HG02763 (cell line): ENCODE measurements around the gene SCIN.
"Not testable (repeated sequence)": the region's sequence is repeated elsewhere in the genome, so short reads cannot be mapped to it uniquely, and the experiment has no call there.

Source experiments
- ATAC-seq: cut with Tn5 transposase; IDR thresholded peaks from one replicate; pipeline ENCODE4 v1.9.1; 2021; ENCODE audit warnings: mild to moderate bottlenecking, moderate library complexity; ENCODE audit not compliant: unreplicated experiment

SCIN gene

DNA sequence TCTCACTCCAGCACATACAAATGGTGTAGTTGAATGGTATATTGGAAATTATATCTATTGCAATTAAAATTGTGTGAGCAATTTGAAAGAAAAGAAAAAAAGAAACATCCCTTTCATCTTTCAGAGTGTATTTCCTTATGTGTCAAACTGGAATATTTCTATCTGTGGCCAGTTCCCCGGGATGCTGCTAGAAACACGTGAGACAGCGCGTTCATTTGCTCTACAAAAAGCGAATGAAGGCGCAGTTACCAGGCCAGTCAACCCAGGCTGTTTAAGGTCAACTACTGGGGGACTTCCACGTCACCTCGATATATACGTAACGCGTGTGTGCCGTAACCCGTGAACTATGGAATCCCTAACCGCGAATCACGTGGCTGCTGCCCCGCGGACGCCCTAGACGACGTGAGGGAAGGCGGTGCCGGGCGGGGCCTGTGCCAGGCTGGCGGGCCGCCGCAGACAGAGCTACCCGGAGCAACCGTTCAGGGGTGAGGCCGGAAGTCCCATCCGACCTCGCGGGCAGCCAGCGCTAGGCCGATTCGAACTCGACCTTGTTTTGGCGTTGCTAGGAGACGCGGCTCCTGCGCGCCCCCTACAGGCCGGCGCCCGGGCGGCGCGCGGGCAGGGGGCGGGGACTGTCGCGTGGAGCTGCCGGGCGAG lies 115.8 kb downstream of the SCIN start:
- ATAC-seq = peak; percentile 85

GRCh38 chr7:12686891-12687717 lies 116.6 kb downstream of the SCIN start, which contains the start of gene ARL4A:
Gene ARL4A (plus strand): TSS chr7:12687633. CDS start chr7:12688255, 622 bp downstream.
- peak; percentile 86 for ATAC-seq

GRCh38 chr7:12687718-12688171 lies 117.2 kb downstream of the SCIN start:
- peak; percentile 0 for ATAC-seq

GRCh38 chr7:12688485-12689170 lies 118.1 kb downstream of the SCIN start:
- not testable (repeated sequence) for ATAC-seq

- no peak for ATAC-seq
These were observed 118.9 kb downstream of the SCIN start for GRCh38 chr7:12689451-12689850.

DNA sequence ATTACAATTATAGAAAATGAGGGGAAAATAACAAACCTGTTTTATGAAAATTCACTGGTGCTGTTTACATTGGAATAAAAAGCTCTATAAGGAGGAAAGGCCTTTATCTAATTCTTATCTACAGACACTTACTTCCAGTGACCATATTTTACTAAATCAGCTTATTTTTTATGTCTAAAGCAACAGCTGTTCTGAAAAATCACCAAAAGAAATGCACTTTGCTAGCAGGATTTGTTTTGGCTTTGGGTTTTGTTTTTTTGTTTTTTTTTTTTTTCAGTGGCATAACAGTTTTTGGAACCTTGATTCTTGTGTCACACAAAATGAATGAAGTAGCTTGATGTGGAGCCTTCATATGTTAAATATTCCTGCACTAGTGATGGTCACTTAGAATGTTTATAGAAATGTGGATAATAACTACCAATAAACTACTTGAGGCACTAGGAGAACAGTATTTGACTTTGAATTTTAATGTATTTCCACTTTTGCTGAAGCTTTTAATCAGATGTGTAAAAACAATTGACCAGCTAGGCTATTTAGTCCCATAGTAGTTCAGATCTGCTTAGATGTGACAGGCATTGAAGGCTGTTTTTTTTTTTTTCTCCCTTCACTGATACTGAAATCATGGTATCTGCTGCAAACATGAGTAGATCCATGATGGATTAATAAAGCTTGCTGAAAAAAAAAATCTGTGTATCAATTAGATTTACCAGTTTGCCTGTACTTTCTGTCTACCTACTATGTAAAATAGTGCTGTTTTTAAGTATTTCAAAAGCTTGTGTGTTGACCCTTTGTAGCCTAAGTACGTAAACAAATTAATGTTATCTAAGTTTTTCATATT lies 119.7 kb downstream of the SCIN start:
- ATAC-seq = no peak

GRCh38 chr7:12691388-12691787 lies 120.9 kb downstream of the SCIN start:
- ATAC-seq = not testable (repeated sequence)

DNA sequence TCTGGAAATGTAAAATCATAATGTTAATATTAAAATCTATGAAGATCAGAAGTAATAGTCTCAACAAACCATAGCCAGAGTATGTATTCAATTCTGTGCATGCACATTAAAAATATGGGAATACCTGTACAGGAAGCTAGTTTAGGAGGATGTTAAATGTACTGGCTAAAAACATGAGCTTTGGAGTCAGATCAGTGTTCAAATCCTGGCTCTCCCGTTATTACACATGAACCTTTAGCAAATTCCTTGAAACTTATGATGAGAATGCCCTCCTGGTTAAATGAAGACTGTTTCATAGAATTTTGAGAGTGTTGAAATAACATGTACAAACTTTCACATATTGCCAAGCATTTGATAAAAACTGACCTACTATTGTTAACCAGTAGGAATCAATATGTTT lies 121.5 kb downstream of the SCIN start:
- no peak for ATAC-seq

DNA sequence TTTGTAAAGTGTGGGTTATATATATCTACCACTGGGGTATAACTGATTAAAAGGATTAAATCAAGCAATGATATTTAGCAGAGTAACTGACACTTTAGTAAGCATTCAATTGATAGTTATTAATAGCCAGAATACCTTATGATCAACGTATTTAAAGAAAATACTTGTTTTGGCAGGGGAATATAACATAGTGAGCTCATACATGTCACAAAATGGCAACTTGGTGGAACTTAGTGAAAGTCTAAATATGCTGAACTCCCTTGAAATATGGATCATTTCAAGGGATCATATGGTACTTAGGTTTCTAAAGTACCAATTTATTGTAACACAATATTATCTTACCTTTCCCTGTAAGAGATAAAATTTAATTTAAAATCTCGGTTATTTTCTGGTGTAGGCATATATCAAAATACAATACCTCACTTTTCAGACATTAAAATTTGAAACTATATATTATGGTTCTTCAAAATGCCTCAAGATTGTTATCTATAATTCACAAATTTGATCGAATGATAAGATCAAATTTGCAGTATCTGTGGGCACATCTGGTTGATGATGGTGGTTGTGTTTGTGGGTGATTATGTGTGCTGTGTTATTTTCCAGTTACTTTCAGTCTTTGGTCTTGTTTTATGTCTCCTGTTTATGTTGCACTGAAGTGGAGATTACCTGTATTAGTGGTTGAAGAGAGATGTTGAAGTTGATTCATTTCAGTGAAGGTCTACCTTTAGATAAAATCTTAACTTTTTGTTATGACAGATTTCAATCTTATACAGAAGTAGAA lies 122.1 kb downstream of the SCIN start:
- no peak for ATAC-seq

GRCh38 chr7:12694817-12695216 lies 124.3 kb downstream of the SCIN start:
- ATAC-seq = no peak

DNA sequence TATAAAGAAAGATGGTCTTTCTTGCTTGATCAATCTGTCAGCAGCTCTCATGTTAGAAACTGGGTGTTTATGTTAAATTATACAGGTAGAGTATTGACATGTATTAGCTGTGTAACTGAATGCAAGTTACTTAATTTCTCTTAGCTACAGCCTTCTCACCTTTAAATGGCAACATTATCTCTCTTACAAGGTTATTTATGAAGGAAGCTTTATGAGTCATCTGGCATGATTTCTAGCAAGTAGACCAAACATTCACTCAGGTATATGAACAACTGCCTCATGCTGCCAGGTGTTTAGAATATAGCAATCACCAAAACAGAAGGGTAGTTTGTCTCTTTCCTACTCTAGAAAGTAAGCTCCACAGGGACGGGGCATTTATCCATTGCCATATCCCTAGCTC lies 125.4 kb downstream of the SCIN start:
- ATAC-seq = no peak

- no peak for ATAC-seq
These were observed 128.8 kb downstream of the SCIN start for GRCh38 chr7:12699299-12699698.

DNA sequence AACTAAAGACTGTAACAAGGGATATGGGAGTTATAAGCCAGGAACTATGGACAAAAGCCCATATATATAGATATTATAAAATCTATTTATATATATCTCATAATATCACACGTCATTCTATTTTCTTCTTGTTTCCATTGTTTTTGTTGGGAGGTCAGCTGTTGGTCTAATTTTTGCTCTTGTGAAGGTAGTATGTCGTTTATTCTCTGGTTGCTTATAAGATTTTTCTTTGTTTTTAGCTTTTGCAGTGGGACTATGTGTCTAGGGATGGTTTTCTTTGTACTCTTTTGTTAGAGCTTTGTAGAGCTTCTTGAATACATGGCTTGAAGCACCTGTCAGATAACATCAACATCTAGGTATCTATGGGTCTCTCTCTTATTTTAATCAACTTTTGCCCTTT lies 130.9 kb downstream of the SCIN start:
- no peak for ATAC-seq

DNA sequence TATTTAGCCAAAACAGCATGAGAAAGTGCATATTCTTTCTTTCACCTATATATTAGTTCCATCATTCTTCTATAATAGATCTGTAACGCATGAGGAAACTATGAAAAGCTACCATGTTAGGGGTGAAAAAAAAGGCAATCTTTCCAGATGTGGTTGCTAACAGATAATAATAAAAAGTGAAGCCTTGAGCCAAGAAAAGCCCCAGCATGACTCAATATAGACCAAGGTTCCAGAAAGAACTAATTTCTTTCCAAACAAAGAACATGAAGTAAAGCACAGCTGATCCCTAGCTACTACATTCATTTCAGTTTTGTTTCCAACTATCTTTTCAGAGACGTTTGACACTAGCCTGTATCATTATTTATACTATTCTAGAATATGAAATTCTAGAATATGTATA lies 133.4 kb downstream of the SCIN start:
- no peak for ATAC-seq

DNA sequence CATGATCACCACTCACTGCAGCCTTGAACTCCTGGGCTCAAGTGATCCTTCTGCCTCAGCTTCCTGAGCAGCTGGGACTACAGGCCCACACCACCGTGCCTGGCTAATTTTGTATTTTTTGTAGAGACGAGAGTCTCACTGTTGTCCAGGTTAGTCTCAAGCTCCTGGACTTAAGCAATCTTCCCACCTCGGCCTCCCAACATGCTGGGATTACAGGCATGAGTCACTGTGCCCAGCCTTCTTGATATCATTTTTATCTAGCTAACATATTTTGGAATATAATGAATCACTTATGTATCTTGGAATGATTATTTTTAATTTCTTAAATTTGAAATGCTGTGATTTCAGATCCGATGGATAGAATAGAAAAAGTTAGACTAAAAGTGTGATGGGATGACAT lies 135.4 kb downstream of the SCIN start:
- no peak for ATAC-seq

GRCh38 chr7:12706900-12707536 lies 136.5 kb downstream of the SCIN start:
- no peak for ATAC-seq

DNA sequence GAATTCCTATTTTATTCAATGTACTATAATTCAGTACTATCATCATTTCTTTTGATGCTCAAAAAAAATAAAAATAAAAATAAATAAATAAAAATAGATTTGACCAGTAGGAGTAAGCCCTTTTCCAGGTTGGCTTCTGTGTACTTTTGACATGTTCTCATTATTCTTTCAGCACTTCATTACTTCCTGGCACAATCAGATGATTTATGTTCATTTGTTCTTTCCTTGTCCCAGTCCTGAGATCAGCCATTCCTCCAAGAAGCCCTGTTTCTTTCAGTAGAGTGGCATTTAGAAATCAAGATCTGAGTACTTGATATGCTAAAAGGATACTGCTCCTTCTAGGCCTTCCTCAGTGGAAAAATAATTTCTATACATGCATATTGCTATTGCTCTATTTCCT lies 137.8 kb downstream of the SCIN start:
- ATAC-seq = no peak
